Fibroblast of lung (primary cell): ENCODE results near the gene SLX9. TPM values are rescaled to one million over a fixed set of nuclear protein-coding genes. Genes with fewer than 3 reads are reported as not detected.

Experiments used
- DNase-seq, 2 donors: peaks; one replicate each; pipeline versions ENCODE4 v3.0.0 to v3.0.0-alpha.2; 2010; ENCODE audit warnings: low read depth in 2 of 2
- H2AFZ ChIP-seq: 2 replicates; pipeline ENCODE4 v1.5.1; 2012; ENCODE audit warnings: low read length, control low read depth, inconsistent platforms
- H3K27ac ChIP-seq: 2 replicates; pipeline ENCODE4 v1.5.1; 2011; ENCODE audit warnings: low read length, control low read depth; ENCODE audit not compliant: insufficient read depth
- H3K27me3 ChIP-seq: 2 replicates; pipeline ENCODE4 v1.5.1; 2011; ENCODE audit warnings: mild to moderate bottlenecking, low read length; ENCODE audit not compliant: control insufficient read depth, insufficient read depth
- H3K36me3 ChIP-seq: 2 replicates; pipeline ENCODE4 v1.5.1; 2011; ENCODE audit warnings: low read length; ENCODE audit not compliant: control insufficient read depth, insufficient read depth
- H3K4me1 ChIP-seq: 2 replicates; pipeline ENCODE4 v1.5.1; 2011; ENCODE audit warnings: low read length; ENCODE audit not compliant: control insufficient read depth, insufficient read depth; ENCODE audit errors: extremely low read depth
- H3K4me2 ChIP-seq: 2 replicates; pipeline ENCODE4 v1.5.1; 2011; ENCODE audit warnings: low read length, control low read depth; ENCODE audit not compliant: insufficient read depth; ENCODE audit errors: extremely low read depth
- H3K4me3 ChIP-seq, 4 experiments: fragments of 200-600 bp in 1 of 4; sonication (generic) in 1 of 4; replicated peaks in 1 of 4; 2 replicates each; pipeline ENCODE4 v1.5.1; 2011 to 2016; ENCODE audit warnings: low read length in 4 of 4, low read depth in 3 of 4, mild to moderate bottlenecking in 3 of 4, control low read depth in 2 of 4, inconsistent platforms in 1 of 4, mixed read lengths in 1 of 4; ENCODE audit not compliant: insufficient read depth in 1 of 4; ENCODE audit errors: control extremely low read depth in 1 of 4
- H3K79me2 ChIP-seq: 2 replicates; pipeline ENCODE4 v1.5.1; 2012; ENCODE audit warnings: mild to moderate bottlenecking, low read length, inconsistent platforms; ENCODE audit not compliant: control insufficient read depth, insufficient read depth
- H3K9ac ChIP-seq: 2 replicates; pipeline ENCODE4 v1.5.1; 2011; ENCODE audit warnings: mild to moderate bottlenecking, low read length, control low read depth; ENCODE audit not compliant: insufficient read depth
- H3K9me3 ChIP-seq: 2 replicates; pipeline ENCODE4 v1.5.1; 2012; ENCODE audit warnings: low read depth, low read length; ENCODE audit not compliant: control insufficient read depth, insufficient read depth
- H4K20me1 ChIP-seq: 2 replicates; pipeline ENCODE4 v1.5.1; 2011; ENCODE audit warnings: low read length; ENCODE audit not compliant: control insufficient read depth, insufficient read depth; ENCODE audit errors: extremely low read depth
- EZH2 ChIP-seq: IDR thresholded peaks from 2 replicates; pipeline ENCODE4 v1.5.1; 2012; ENCODE audit warnings: low read length, control low read depth, mild to moderate bottlenecking; ENCODE audit errors: missing control alignments
- polyA plus RNA-seq, 2 donors: library from polyadenylated mRNA; depleted of rRNA in 1 of 2; stranded (reverse) in 1 of 2; unstranded in 1 of 2; fragments of >200 nt; gene quantifications; 2 replicates each; pipeline ENCODE4 v1.2.1, GENCODE V29; 2011 to 2012; ENCODE audit warnings: missing spikeins in 1 of 2
- total RNA-seq: library from RNA; depleted of rRNA; stranded (reverse); fragments of >200 nt; gene quantifications from 2 replicates; pipeline ENCODE4 v1.2.1, GENCODE V29; 2014
- TF ChIP-seq, protein P1 (sequence below), 2 donors: IDR thresholded peaks in 1 of 2; conservative IDR thresholded peaks in 1 of 2; 1 replicate in 1 of 2; 2 replicates in 1 of 2; pipeline ENCODE4 v1.5.1; 2011 to 2012; ENCODE audit warnings: low read length in 2 of 2, control low read depth in 1 of 2, inconsistent platforms in 1 of 2, low read depth in 1 of 2, mild to moderate bottlenecking in 1 of 2

The SLX9 gene
- total and polyA plus RNA-seq, 2 donors (not counting 1 experiment from before 2014, with no cell fraction given), result 9.7 to 14.9 TPM

DNA sequence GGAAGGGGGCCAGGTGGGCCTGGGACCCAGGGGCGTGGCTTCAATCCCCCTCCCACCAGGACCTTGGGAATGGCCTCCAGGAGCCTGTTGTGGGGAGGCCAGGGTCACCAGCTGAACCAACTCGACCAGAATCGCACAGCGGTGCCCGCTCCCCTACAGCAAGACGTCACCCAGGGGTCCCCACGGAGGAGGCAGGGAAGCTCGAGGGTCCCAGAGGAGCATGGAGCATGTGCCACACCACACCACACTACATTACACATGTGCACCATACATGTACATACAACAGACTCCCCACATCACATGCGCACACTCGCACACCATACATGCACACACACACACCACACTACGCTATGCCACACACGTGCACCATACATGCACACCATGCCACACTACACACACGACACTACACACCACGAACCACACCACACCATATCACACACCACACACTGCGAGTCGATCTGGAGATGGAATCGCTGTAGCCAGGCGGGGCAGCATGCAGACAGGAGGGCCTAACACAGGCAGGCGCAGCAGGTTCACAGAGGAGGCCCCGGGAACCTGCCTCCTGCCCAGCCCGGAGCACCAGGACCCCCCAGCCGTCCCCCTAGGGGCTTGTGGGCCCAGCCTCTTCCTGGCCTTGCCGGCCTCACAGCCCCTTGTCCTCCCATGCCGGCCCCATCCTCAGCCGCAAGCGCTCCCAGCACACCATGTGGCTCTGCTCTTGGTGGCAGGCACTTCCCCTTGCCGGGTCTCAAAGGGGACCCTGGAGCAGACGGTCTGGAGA, 19.7 kb upstream of the SLX9 start:
- Histone ChIP-seq H3K27me3 (peaks cover 30% of the 10 kb centered on the region), H2AFZ (no peak overlapping the region), H3K4me1 (no peaks in the 10 kb centered on the region), H3K4me3 (no peak overlapping the region), H3K4me2 (no peak overlapping the region), H3K36me3 (no peaks in the 10 kb centered on the region), H4K20me1 (no peaks in the 10 kb centered on the region), H3K79me2 (no peaks in the 10 kb centered on the region), H3K9ac (no peak overlapping the region), H3K27ac (no peak overlapping the region), H3K9me3 (no peaks in the 10 kb centered on the region)
- no peak for DNase-seq
- TF ChIP-seq, protein P1, sequence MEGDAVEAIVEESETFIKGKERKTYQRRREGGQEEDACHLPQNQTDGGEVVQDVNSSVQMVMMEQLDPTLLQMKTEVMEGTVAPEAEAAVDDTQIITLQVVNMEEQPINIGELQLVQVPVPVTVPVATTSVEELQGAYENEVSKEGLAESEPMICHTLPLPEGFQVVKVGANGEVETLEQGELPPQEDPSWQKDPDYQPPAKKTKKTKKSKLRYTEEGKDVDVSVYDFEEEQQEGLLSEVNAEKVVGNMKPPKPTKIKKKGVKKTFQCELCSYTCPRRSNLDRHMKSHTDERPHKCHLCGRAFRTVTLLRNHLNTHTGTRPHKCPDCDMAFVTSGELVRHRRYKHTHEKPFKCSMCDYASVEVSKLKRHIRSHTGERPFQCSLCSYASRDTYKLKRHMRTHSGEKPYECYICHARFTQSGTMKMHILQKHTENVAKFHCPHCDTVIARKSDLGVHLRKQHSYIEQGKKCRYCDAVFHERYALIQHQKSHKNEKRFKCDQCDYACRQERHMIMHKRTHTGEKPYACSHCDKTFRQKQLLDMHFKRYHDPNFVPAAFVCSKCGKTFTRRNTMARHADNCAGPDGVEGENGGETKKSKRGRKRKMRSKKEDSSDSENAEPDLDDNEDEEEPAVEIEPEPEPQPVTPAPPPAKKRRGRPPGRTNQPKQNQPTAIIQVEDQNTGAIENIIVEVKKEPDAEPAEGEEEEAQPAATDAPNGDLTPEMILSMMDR (conservative IDR thresholded peaks at IDR 0.05 in 1 of 2, IDR thresholded peaks at IDR 0.05 in 1 of 2; ENCODE audit: low read depth in 1 of 2, low read length in 2 of 2), result no peak
- TF ChIP-seq EZH2, result no peak

GRCh38 chr21:44920694-44921604, 18.9 kb upstream of the SLX9 start, which contains the start of gene ITGB2:
Gene ITGB2 (minus strand): TSS chr21:44920899. CDS start chr21:44910782, 10,117 bp downstream.
- no peaks in the 10 kb centered on the region for H3K36me3 ChIP-seq
- no peak within 1 kb of the TSS for H3K4me2 ChIP-seq
- H3K9ac ChIP-seq, result no peak within 1 kb of the TSS
- H4K20me1 ChIP-seq, result no peaks in the 10 kb centered on the region
- H2AFZ ChIP-seq, result no peak within 1 kb of the TSS
- peaks cover 30% of the 10 kb centered on the region for H3K27me3 ChIP-seq
- no peak for DNase-seq
- no peak within 1 kb of the TSS for H3K4me3 ChIP-seq
- no peaks in the 10 kb centered on the region for H3K9me3 ChIP-seq
- H3K4me1 ChIP-seq, result no peaks in the 10 kb centered on the region
- TF ChIP-seq EZH2, result no peak
- TF ChIP-seq, protein P1 (conservative IDR thresholded peaks at IDR 0.05 in 1 of 2, IDR thresholded peaks at IDR 0.05 in 1 of 2; ENCODE audit: low read depth in 1 of 2, low read length in 2 of 2), result no peak
- no peaks in the 10 kb centered on the region for H3K79me2 ChIP-seq
- H3K27ac ChIP-seq, result no peak within 1 kb of the TSS

DNA sequence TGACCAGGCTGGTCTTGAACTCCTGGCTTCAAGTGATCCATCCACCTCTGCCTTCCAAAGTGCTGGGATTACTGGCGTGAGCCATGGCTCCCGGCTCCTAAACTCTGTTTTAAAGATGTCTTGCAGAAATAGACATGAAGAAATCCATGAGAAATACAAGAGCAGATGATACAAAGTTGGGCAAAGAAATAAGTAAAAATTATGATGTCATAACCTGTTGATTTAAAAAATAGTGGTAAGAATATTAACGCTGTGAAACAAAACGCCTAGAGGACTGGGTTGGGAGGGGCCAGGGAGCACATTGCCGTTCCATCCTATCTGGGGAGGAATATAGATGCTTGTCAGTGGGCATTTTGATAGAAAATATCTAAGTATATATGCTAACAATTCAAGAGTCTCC, 17.9 kb upstream of the SLX9 start:
- Histone ChIP-seq H3K9me3 (no peaks in the 10 kb centered on the region), H3K4me2 (no peak overlapping the region), H3K9ac (no peak overlapping the region), H3K79me2 (no peaks in the 10 kb centered on the region), H4K20me1 (no peaks in the 10 kb centered on the region), H3K36me3 (no peaks in the 10 kb centered on the region), H3K4me3 (no peak overlapping the region), H3K27me3 (peaks cover 34% of the 10 kb centered on the region), H3K4me1 (no peaks in the 10 kb centered on the region), H2AFZ (no peak overlapping the region), H3K27ac (no peak overlapping the region)
- TF ChIP-seq, protein P1 (conservative IDR thresholded peaks at IDR 0.05 in 1 of 2, IDR thresholded peaks at IDR 0.05 in 1 of 2; ENCODE audit: low read depth in 1 of 2, low read length in 2 of 2), result no peak
- no peak for TF ChIP-seq EZH2
- no peak for DNase-seq
